Brain microvascular endothelial cell (primary cell): ENCODE measurements around the gene RABGGTA.

Experiments used
- DNase-seq: peaks from one replicate; pipeline ENCODE4 v3.0.0-alpha.2; 2020
- H3K27ac ChIP-seq: fragments of 250-450 bp; sonication (Bioruptor Pico); 2 replicates; pipeline ENCODE4 v1.5.1; 2020; ENCODE audit warnings: mild to moderate bottlenecking, moderate library complexity
- H3K27me3 ChIP-seq: fragments of 250-450 bp; sonication (Bioruptor Pico); replicated peaks from 2 replicates; pipeline ENCODE4 v1.5.1; 2020; ENCODE audit warnings: mild to moderate bottlenecking
- H3K36me3 ChIP-seq: fragments of 250-450 bp; sonication (Bioruptor Pico); replicated peaks from 2 replicates; pipeline ENCODE4 v1.5.1; 2020; ENCODE audit warnings: mild to moderate bottlenecking
- H3K4me3 ChIP-seq: 2 replicates; pipeline ENCODE4 v1.5.1; 2011; ENCODE audit warnings: low read depth, mild to moderate bottlenecking, control low read depth, low read length, moderate library complexity
- in situ Hi-C: cut with HindIII; loops from 2 replicates; pipeline ENCODE4 v1.10.0; 2017; ENCODE audit warnings: low sequenced_read_pairs, low pct_ligation_motif_present
- TF ChIP-seq, protein P1 (sequence below): IDR thresholded peaks from 2 replicates; pipeline ENCODE4 v1.5.1; 2011; ENCODE audit warnings: low read depth, mild to moderate bottlenecking, moderate library complexity, low read length, control low read depth, inconsistent platforms; ENCODE audit errors: missing control alignments

The RABGGTA gene

GRCh38 chr14:24261256-24261968 is 10.0 kb downstream of the RABGGTA start:
- no peak for DNase-seq
- H3K36me3 ChIP-seq: peaks cover 4% of the 10 kb centered on the region
- in situ Hi-C loops: no loop called here

GRCh38 chr14:24260780-24261157 is 10.6 kb downstream of the RABGGTA start:
- TF ChIP-seq, protein P1, sequence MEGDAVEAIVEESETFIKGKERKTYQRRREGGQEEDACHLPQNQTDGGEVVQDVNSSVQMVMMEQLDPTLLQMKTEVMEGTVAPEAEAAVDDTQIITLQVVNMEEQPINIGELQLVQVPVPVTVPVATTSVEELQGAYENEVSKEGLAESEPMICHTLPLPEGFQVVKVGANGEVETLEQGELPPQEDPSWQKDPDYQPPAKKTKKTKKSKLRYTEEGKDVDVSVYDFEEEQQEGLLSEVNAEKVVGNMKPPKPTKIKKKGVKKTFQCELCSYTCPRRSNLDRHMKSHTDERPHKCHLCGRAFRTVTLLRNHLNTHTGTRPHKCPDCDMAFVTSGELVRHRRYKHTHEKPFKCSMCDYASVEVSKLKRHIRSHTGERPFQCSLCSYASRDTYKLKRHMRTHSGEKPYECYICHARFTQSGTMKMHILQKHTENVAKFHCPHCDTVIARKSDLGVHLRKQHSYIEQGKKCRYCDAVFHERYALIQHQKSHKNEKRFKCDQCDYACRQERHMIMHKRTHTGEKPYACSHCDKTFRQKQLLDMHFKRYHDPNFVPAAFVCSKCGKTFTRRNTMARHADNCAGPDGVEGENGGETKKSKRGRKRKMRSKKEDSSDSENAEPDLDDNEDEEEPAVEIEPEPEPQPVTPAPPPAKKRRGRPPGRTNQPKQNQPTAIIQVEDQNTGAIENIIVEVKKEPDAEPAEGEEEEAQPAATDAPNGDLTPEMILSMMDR: no peak
- in situ Hi-C loops: no loop called here
- H3K36me3 ChIP-seq: peaks cover 4% of the 10 kb centered on the region
- H3K27me3 ChIP-seq: no peaks in the 10 kb centered on the region
- DNase-seq: no peak
- H3K4me3 ChIP-seq: no peak overlapping the region
- H3K27ac ChIP-seq: no peak overlapping the region

More at GRCh38 chr14:24261256-24261968, 10.0 kb downstream of the RABGGTA start:
- H3K27me3 ChIP-seq: no peaks in the 10 kb centered on the region
- H3K27ac ChIP-seq: no peak overlapping the region
- H3K4me3 ChIP-seq: no peak overlapping the region
- TF ChIP-seq, protein P1: no peak

DNA sequence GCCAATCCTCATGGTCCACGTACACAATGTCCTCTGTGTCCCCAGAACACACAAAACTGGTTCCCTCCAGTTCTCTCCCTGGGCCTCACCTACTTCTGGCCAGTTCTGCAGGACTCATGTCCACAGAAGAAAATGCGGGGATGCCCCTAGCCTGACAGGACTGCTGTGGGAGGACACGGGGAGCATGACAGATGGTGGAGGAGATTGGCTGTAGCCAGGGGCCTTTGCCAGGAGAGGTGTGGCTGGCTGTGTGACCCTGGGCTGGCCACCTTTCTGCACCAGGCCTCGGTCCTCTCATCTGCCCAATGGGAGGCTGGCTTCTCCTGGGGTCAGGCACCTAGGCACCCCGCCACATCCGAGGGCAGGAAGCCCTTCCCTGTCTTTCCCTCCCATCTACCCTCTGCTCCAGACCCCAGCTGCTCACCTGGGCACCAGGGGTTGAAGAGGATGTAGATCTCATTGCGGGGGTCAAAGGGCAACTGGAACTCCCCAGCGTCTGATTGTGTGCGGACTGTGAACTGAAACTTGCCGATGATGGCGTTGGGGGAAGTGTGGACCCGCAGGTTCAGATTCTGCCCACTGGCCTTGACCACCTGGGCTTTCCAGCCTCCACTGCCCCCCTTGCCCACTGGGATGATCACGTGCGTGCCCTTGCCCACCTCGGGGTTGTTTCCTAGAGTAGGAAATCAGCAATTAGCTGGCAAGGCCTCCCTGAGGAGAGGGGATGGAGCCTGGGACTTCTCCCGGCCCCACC is 11.2 kb downstream of the RABGGTA start:
- no peak for DNase-seq
- Histone ChIP-seq H3K27ac (no peak overlapping the region), H3K27me3 (no peaks in the 10 kb centered on the region), H3K36me3 (no peaks in the 10 kb centered on the region), H3K4me3 (no peak overlapping the region)
- in situ Hi-C loops: no loop called here
- TF ChIP-seq, protein P1: no peak

GRCh38 chr14:24259282-24260025 is 11.9 kb downstream of the RABGGTA start:
- no peak overlapping the region for H3K27ac ChIP-seq
- no peak for DNase-seq
- no peaks in the 10 kb centered on the region for H3K27me3 ChIP-seq

DNA sequence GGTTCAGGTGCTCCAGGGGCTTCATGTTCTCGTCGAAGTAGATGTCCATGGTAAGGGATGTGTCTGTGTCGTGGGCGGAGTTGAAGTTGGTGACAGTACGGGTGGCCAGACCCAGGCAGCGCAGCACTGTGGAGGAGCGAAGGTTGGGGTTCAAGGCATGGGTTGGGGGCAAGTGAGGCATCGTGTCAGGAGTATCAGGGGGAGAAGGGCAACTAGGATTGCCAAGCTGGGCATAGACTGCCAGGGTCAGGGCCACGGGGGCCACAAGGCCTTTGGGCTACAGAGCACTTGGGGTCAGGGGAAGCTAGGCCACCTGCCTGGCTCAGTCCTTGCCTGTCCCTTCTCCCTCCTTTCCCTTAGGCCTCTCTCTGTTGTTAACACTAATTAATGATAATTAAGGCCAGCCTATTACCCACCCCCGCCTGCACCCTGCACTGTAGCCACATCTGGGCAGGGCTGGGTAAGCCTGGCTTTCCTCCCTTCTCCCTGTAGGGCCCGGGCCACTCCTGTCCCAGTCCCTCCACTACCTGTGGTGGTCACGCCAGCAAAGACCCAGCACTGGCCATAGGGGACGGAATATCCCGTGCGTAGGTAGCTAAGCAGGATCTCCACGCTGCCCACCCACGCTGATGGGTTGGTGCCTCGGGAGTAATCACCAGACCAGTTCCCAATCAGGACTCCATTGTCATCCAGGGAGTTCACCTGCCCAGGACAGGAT is 12.7 kb downstream of the RABGGTA start:
- Histone ChIP-seq H3K36me3 (no peaks in the 10 kb centered on the region), H3K27ac (no peak overlapping the region), H3K27me3 (no peaks in the 10 kb centered on the region), H3K4me3 (no peak overlapping the region)
- TF ChIP-seq, protein P1: no peak
- in situ Hi-C loops: no loop called here
- DNase-seq: no peak

More at GRCh38 chr14:24259282-24260025, 11.9 kb downstream of the RABGGTA start:
- in situ Hi-C loops: no loop called here
- Histone ChIP-seq H3K4me3 (no peak overlapping the region), H3K36me3 (no peaks in the 10 kb centered on the region)
- TF ChIP-seq, protein P1: no peak
